Choroid plexus epithelial cell (primary cell): ENCODE measurements around the gene RPLP2.

Experiments used
- DNase-seq: peaks from one replicate; pipeline ENCODE4 v3.0.0-alpha.2; 2010; ENCODE audit warnings: low read depth
- H3K4me3 ChIP-seq: 2 replicates; pipeline ENCODE4 v1.5.1; 2011; ENCODE audit warnings: low read depth, mild to moderate bottlenecking, control low read depth, low read length, moderate library complexity
- CTCF ChIP-seq: conservative IDR thresholded peaks from 2 replicates; pipeline ENCODE4 v1.5.1; 2011; ENCODE audit warnings: low read depth, mild to moderate bottlenecking, control low read depth, inconsistent platforms, low read length, moderate library complexity

RPLP2 gene

DNA sequence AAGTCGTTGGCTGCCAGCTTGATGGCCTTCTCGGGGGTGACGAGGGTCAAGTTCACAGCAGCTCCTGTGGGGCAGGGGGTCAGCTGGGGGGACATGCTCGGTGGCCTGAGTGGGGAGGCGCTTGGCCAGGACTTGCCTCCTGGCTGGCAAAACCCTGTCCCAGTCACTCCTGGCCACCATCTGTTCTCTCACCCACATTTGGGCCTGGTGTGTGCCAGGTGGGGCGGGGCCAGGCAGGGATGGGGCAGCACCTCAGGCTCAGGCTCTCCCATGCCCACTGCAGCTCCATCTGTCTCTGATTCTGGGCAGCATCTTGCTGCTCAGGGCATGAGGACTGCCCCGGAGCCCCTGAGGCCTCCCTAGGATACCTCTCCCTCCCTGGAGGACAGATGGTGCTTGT is 16.2 kb upstream of the RPLP2 start:
- TF ChIP-seq CTCF, result no peak
- H3K4me3 ChIP-seq, result no peak overlapping the region
- no peak for DNase-seq

DNA sequence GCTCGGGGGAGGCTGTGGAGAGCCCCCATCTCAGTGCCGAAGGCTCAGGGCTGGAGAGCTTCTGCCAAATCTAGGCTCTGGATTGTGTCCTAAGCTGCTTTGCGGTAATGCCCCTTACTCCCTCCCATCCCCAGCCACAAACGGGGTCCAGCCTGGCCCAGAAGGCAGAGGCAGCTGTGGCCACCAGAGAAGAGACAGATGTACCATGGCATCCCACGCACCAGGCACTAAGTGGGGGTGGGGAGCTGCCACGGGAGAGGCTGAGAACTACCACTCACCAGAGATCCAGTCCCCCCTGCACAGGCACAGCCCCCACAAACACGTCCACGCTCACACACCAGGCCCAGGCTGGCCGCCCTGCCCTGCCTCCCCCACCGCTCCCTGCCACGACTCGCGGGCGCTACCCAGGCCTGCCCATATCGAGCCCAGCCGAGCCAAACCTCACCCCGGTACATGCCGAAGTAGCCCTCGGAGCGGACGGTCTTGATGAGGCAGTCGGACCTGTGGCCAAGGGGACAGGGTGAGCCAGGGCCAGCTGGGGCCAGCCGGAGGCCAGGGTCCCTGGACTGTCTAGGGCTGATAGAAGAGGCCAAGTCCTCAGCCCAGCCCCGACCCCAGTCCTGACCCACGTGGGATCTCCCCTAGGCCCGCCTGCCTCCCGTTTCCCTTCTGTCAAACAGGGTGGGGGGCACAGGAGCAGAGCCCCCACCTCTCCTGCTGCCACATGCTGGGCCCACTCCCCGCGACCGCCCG is 15.6 kb upstream of the RPLP2 start:
- DNase-seq, result no peak
- H3K4me3 ChIP-seq, result no peak overlapping the region
- TF ChIP-seq CTCF, result no peak

GRCh38 chr11:794766-795633 is 14.8 kb upstream of the RPLP2 start:
- no peak for TF ChIP-seq CTCF
- peak overlapping the region; percentile 79 for H3K4me3 ChIP-seq
- DNase-seq, result no peak

- peak; percentile 87 for DNase-seq
- TF ChIP-seq CTCF, result no peak
- peak overlapping the region; percentile 79 for H3K4me3 ChIP-seq
Measured at GRCh38 chr11:795634-796564, 13.9 kb upstream of the RPLP2 start.

DNA sequence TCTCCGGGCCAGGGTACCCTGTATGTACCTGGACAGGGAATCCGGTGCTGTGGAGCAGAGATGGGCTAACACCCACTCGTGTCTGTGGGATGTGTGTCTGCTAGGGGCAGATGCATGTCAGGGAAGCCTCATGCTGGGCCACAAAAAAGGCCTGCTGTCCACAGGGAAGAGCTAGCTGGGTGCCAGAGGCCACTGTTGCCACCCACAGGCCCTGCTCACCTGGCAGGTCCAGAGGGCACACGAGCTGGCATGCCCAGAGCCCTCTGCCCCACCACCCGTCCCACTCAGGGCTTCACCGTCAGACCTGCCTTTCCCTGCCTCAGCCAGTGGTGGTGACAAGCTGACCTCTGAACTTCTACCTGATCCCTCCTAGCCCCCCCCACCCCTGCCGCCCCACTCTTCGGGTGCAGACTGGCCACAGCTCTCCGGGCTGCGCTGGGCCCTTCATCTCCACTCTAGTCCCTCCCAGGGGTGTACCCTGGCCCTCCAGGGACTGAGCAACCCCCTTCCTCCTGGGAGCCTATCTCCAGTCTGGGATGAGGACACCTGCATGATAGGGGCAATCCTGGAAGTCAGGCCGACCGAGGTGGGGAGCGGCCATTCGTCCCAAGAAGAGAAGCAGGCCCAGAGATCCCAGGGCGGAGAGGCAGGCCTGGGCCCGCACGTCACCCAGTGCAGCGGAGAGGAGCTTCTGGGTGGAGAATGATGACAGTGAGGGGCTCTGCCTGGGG is 13.0 kb upstream of the RPLP2 start:
- TF ChIP-seq CTCF, result no peak
- no peak for DNase-seq
- peak overlapping the region; percentile 79 for H3K4me3 ChIP-seq
